ENCODE data around the gene NCAPG2. TPM values are rescaled to one million over a fixed set of nuclear protein-coding genes. Genes with fewer than 3 reads are reported as not detected.
"Not testable (repeated sequence)": the region's sequence is repeated elsewhere in the genome, so short reads cannot be mapped to it uniquely, and the experiment has no call there.

NCAPG2 gene
- total RNA-seq, 1 experiment from 2014 or later: 99.5 TPM

DNA sequence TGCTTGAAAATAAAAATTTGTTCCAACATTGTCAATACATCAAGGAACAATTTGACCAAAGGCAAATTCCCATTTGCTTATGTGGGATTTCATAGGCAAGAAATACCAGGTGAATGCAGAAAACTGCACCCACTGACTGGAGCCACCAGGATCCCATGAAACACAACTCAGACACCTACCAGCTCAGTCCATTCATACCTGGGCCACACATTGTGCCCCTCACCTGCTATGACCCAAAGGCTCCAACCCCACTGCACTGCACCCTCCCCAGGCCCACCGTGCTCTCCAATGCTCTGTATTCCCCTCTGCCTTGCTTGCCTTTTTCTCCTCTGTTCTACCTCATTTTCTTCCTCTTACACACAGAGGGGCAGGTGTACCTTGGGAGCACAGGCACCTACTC lies 5.3 kb downstream of the NCAPG2 start:
- Histone ChIP-seq H3K4me1 (replicated peaks; ENCODE audit: insufficient read depth) (peaks cover 14% of the 10 kb centered on the region), H3K27ac (no peak overlapping the region), H3K79me2 (ENCODE audit: low read depth) (peaks cover 73% of the 10 kb centered on the region), H2AFZ (no peak overlapping the region), H3K4me3 (no peak overlapping the region), H3K27me3 (ENCODE audit: insufficient read depth, low read depth) (no peaks in the 10 kb centered on the region), H3K36me3 (ENCODE audit: low read depth) (peaks cover 29% of the 10 kb centered on the region), H3K4me2 (no peak overlapping the region), H4K20me1 (ENCODE audit: insufficient read depth) (no peaks in the 10 kb centered on the region), H3K9me3 (ENCODE audit: insufficient read depth, low read depth) (no peaks in the 10 kb centered on the region), H3F3A (ENCODE audit: insufficient read depth, low read depth) (0 out of 2 replicates have a peak, but pooled peaks cover 5% of the 10 kb centered on the region), H3K9me2 (ENCODE audit: insufficient read depth) (no peaks in the 10 kb centered on the region)
- POLR2A ChIA-PET (ENCODE audit: unreplicated experiment): no interaction called here
- TF ChIP-seq, protein P1, sequence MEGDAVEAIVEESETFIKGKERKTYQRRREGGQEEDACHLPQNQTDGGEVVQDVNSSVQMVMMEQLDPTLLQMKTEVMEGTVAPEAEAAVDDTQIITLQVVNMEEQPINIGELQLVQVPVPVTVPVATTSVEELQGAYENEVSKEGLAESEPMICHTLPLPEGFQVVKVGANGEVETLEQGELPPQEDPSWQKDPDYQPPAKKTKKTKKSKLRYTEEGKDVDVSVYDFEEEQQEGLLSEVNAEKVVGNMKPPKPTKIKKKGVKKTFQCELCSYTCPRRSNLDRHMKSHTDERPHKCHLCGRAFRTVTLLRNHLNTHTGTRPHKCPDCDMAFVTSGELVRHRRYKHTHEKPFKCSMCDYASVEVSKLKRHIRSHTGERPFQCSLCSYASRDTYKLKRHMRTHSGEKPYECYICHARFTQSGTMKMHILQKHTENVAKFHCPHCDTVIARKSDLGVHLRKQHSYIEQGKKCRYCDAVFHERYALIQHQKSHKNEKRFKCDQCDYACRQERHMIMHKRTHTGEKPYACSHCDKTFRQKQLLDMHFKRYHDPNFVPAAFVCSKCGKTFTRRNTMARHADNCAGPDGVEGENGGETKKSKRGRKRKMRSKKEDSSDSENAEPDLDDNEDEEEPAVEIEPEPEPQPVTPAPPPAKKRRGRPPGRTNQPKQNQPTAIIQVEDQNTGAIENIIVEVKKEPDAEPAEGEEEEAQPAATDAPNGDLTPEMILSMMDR (conservative IDR thresholded peaks at IDR 0.05): no peak
- TF ChIP-seq EZH2 (IDR thresholded peaks at IDR 0.05; ENCODE audit: low read depth): no peak
- DNase-seq: no peak
- intact Hi-C loops (cut with micrococcal nuclease; ENCODE audit: unreplicated experiment): no loop called here
- CTCF ChIA-PET: no interaction called here
- no TSS peak for BruUV-seq (replicated peaks)

DNA sequence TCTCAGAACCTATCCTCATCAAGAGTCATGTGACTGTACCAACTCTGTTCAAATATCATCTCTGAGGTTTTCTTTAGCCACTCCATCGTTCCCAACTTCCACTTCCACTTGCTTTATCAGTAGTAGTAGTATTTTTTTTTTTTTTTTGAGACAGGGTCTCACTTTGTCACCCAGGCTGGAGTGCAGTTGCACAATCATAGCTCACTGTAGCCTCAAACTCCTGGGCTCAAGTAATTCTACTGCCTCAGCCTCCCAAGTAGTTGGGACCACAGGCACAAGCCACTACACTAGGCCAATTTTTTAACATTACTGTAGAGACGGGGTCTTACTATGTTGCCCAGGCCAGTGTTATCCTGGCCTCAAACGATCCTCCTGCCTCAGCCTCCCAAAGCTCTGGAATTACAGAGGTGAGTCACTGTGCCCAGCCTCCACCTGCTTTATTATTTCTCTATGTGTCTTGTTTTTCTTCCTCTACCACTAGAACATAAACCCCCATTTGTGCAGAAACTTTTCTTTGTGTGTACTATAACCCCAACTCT lies 5.9 kb downstream of the NCAPG2 start:
- Histone ChIP-seq H3K27me3 (ENCODE audit: insufficient read depth, low read depth) (no peaks in the 10 kb centered on the region), H4K20me1 (ENCODE audit: insufficient read depth) (no peaks in the 10 kb centered on the region), H3F3A (ENCODE audit: insufficient read depth, low read depth) (0 out of 2 replicates have a peak, but pooled peaks cover 5% of the 10 kb centered on the region), H3K4me1 (replicated peaks; ENCODE audit: insufficient read depth) (peaks cover 12% of the 10 kb centered on the region), H3K36me3 (ENCODE audit: low read depth) (peaks cover 29% of the 10 kb centered on the region), H3K27ac (no peak overlapping the region), H3K9me2 (ENCODE audit: insufficient read depth) (no peaks in the 10 kb centered on the region), H3K4me3 (no peak overlapping the region), H2AFZ (no peak overlapping the region), H3K9me3 (ENCODE audit: insufficient read depth, low read depth) (no peaks in the 10 kb centered on the region), H3K79me2 (ENCODE audit: low read depth) (peaks cover 67% of the 10 kb centered on the region), H3K4me2 (no peak overlapping the region)
- no peak for DNase-seq
- ChIA-PET POLR2A (ENCODE audit: unreplicated experiment) (no interaction called here), CTCF (no interaction called here)
- intact Hi-C loops (cut with micrococcal nuclease; ENCODE audit: unreplicated experiment): no loop called here
- no TSS peak for BruUV-seq (replicated peaks)
- TF ChIP-seq EZH2 (IDR thresholded peaks at IDR 0.05; ENCODE audit: low read depth): no peak
- TF ChIP-seq, protein P1 (conservative IDR thresholded peaks at IDR 0.05): no peak

DNA sequence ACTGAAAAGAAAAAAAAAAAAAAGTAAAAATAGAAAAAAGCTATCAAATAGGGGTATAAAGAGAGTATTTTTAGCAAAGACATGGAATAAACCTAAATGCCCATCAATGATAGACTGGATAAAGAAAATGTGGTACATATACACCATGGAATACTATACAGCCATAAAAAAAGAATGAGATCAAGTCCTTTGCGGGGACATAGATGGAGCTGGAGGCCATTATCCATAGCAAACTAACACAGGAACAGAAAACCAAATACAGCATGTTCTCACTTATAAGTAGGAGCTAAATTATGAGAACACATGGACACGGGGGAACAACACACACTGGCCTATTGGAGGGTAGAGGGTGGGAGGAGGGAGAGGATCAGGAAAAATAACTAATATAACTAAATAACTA lies 7.0 kb downstream of the NCAPG2 start:
- H3F3A ChIP-seq (ENCODE audit: insufficient read depth, low read depth); H3K9me3 ChIP-seq (ENCODE audit: insufficient read depth, low read depth); CTCF ChIA-PET; H3K4me2 ChIP-seq; H3K4me3 ChIP-seq; POLR2A ChIA-PET (ENCODE audit: unreplicated experiment); H3K9me2 ChIP-seq (ENCODE audit: insufficient read depth); DNase-seq; H3K27me3 ChIP-seq (ENCODE audit: insufficient read depth, low read depth); H3K4me1 ChIP-seq (replicated peaks; ENCODE audit: insufficient read depth); BruUV-seq (replicated peaks); H3K27ac ChIP-seq; H4K20me1 ChIP-seq (ENCODE audit: insufficient read depth); H2AFZ ChIP-seq: not testable (repeated sequence)
- intact Hi-C loops (cut with micrococcal nuclease; ENCODE audit: unreplicated experiment): loop anchor here (2.0 kb wide), 2 partner anchors 17 to 43 kb away; no protein-coding TSS in a partner anchor
- H3K79me2 ChIP-seq (ENCODE audit: low read depth): peaks cover 56% of the 10 kb centered on the region
- H3K36me3 ChIP-seq (ENCODE audit: low read depth): peaks cover 28% of the 10 kb centered on the region
